ENCODE data around the gene ARHGAP15.

DNA sequence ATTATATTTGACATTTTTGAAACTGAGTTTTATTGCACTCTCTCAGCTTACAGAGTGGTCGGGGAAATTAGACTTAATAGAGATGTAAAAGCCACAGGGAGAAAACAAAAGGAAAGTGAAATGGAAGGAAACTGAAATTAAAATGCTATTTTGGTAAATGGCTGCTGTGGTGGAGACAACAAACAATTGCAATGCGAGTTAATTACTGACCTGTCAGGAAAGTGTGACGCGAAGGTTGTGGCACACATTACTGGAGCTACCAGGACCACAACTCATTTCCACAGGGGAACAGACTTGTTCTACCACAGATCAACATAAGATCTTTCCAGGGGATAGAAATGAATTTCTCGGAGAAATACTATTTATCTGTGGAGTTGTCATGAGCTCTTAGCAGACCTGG, 19.5 kb downstream of the ARHGAP15 start:
- TF ChIP-seq, protein P1, sequence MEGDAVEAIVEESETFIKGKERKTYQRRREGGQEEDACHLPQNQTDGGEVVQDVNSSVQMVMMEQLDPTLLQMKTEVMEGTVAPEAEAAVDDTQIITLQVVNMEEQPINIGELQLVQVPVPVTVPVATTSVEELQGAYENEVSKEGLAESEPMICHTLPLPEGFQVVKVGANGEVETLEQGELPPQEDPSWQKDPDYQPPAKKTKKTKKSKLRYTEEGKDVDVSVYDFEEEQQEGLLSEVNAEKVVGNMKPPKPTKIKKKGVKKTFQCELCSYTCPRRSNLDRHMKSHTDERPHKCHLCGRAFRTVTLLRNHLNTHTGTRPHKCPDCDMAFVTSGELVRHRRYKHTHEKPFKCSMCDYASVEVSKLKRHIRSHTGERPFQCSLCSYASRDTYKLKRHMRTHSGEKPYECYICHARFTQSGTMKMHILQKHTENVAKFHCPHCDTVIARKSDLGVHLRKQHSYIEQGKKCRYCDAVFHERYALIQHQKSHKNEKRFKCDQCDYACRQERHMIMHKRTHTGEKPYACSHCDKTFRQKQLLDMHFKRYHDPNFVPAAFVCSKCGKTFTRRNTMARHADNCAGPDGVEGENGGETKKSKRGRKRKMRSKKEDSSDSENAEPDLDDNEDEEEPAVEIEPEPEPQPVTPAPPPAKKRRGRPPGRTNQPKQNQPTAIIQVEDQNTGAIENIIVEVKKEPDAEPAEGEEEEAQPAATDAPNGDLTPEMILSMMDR (IDR thresholded peaks at IDR 0.05; ENCODE audit: low read depth, low read length, missing input control), result no peak
- TF ChIP-seq RXRA (IDR thresholded peaks at IDR 0.05), result no peak
- TF ChIP-seq, protein P2, sequence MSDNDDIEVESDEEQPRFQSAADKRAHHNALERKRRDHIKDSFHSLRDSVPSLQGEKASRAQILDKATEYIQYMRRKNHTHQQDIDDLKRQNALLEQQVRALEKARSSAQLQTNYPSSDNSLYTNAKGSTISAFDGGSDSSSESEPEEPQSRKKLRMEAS (IDR thresholded peaks at IDR 0.05), result no peak
- TF ChIP-seq, protein P3, sequence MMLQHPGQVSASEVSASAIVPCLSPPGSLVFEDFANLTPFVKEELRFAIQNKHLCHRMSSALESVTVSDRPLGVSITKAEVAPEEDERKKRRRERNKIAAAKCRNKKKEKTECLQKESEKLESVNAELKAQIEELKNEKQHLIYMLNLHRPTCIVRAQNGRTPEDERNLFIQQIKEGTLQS (IDR thresholded peaks at IDR 0.05), result no peak
- no peak for TF ChIP-seq RAD21 (IDR thresholded peaks at IDR 0.05)
- TF ChIP-seq, protein P4, sequence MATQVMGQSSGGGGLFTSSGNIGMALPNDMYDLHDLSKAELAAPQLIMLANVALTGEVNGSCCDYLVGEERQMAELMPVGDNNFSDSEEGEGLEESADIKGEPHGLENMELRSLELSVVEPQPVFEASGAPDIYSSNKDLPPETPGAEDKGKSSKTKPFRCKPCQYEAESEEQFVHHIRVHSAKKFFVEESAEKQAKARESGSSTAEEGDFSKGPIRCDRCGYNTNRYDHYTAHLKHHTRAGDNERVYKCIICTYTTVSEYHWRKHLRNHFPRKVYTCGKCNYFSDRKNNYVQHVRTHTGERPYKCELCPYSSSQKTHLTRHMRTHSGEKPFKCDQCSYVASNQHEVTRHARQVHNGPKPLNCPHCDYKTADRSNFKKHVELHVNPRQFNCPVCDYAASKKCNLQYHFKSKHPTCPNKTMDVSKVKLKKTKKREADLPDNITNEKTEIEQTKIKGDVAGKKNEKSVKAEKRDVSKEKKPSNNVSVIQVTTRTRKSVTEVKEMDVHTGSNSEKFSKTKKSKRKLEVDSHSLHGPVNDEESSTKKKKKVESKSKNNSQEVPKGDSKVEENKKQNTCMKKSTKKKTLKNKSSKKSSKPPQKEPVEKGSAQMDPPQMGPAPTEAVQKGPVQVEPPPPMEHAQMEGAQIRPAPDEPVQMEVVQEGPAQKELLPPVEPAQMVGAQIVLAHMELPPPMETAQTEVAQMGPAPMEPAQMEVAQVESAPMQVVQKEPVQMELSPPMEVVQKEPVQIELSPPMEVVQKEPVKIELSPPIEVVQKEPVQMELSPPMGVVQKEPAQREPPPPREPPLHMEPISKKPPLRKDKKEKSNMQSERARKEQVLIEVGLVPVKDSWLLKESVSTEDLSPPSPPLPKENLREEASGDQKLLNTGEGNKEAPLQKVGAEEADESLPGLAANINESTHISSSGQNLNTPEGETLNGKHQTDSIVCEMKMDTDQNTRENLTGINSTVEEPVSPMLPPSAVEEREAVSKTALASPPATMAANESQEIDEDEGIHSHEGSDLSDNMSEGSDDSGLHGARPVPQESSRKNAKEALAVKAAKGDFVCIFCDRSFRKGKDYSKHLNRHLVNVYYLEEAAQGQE (IDR thresholded peaks at IDR 0.05), result no peak
- TF ChIP-seq TAF1 (conservative IDR thresholded peaks at IDR 0.05), result no peak
- no peak for TF ChIP-seq GABPA (IDR thresholded peaks at IDR 0.05 in 1 of 2, conservative IDR thresholded peaks at IDR 0.05 in 1 of 2)
- TF ChIP-seq, protein P5, sequence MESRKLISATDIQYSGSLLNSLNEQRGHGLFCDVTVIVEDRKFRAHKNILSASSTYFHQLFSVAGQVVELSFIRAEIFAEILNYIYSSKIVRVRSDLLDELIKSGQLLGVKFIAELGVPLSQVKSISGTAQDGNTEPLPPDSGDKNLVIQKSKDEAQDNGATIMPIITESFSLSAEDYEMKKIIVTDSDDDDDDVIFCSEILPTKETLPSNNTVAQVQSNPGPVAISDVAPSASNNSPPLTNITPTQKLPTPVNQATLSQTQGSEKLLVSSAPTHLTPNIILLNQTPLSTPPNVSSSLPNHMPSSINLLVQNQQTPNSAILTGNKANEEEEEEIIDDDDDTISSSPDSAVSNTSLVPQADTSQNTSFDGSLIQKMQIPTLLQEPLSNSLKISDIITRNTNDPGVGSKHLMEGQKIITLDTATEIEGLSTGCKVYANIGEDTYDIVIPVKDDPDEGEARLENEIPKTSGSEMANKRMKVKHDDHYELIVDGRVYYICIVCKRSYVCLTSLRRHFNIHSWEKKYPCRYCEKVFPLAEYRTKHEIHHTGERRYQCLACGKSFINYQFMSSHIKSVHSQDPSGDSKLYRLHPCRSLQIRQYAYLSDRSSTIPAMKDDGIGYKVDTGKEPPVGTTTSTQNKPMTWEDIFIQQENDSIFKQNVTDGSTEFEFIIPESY (IDR thresholded peaks at IDR 0.05), result no peak

All from liver (tissue), 3 donors.